GM12878 (cell line): ENCODE results near the gene CASK.

Source experiments
- ATF3 ChIP-seq: IDR thresholded peaks from 2 replicates; pipeline ENCODE4 v1.6.1; 2011; ENCODE audit warnings: low read depth, mild to moderate bottlenecking, low read length, moderate library complexity, borderline replicate concordance; ENCODE audit errors: extremely low read depth
- BMI1 ChIP-seq: fragments of 450-650 bp; IDR thresholded peaks from 2 replicates; pipeline ENCODE4 v1.6.1; 2016; ENCODE audit warnings: mild to moderate bottlenecking, moderate library complexity, borderline replicate concordance
- CTCF ChIP-seq, 3 experiments: IDR thresholded peaks in 2 of 3; conservative IDR thresholded peaks in 1 of 3; 2 replicates each; pipeline ENCODE4 v1.5.1; 2011; ENCODE audit warnings: low read depth in 3 of 3, low read length in 3 of 3, mild to moderate bottlenecking in 3 of 3, control low read depth in 2 of 3, moderate library complexity in 2 of 3, inconsistent platforms in 1 of 3, mixed read lengths in 1 of 3; ENCODE audit not compliant: control insufficient read depth in 2 of 3, insufficient read depth in 1 of 3; ENCODE audit errors: extremely low read depth in 1 of 3
- EZH2 ChIP-seq: IDR thresholded peaks from 2 replicates; pipeline ENCODE4 v1.6.1; 2012; ENCODE audit warnings: low read depth, mild to moderate bottlenecking, control low read depth, inconsistent platforms, low read length, borderline replicate concordance; ENCODE audit not compliant: control insufficient read depth
- FOXM1 ChIP-seq: IDR thresholded peaks from 2 replicates; pipeline ENCODE4 v1.6.1; 2012; ENCODE audit warnings: low read depth, mild to moderate bottlenecking, inconsistent platforms, low read length, moderate library complexity
- HDAC2 ChIP-seq: fragments of 200-600 bp; sonication (generic); IDR thresholded peaks from 2 replicates; pipeline ENCODE4 v1.6.1; 2017
- KDM1A ChIP-seq: fragments of 200-600 bp; sonication (generic); IDR thresholded peaks from 2 replicates; pipeline ENCODE4 v1.6.1; 2016; ENCODE audit warnings: borderline replicate concordance
- ZBTB4 ChIP-seq: fragments of 450-650 bp; formaldehyde crosslinking; IDR thresholded peaks from 2 replicates; pipeline ENCODE4 v1.4.0; 2022; ENCODE audit warnings: mild to moderate bottlenecking, moderate library complexity
- ZNF24 ChIP-seq: fragments of 450-650 bp; IDR thresholded peaks from 2 replicates; pipeline ENCODE4 v1.6.1; 2017; ENCODE audit warnings: antibody characterized with exemption, mild to moderate bottlenecking

- no peak for TF ChIP-seq ZBTB4 (CRISPR knock-in tag)
- no peak for TF ChIP-seq KDM1A
- no peak for TF ChIP-seq HDAC2
- no peak for TF ChIP-seq ZNF24
- no peak for TF ChIP-seq EZH2
- TF ChIP-seq BMI1, result no peak
- no peak for TF ChIP-seq CTCF (IDR thresholded peaks at IDR 0.05 in 2 of 3, conservative IDR thresholded peaks at IDR 0.05 in 1 of 3; ENCODE audit: control insufficient read depth in 2 of 3, extremely low read depth in 1 of 3, insufficient read depth in 1 of 3, low read depth in 3 of 3, low read length in 3 of 3)
- no peak for TF ChIP-seq FOXM1
- TF ChIP-seq ATF3, result no peak
These were observed 48.0 kb upstream of the CASK start for GRCh38 chrX:41971346-41971745.
